ENCODE results near the gene NT5DC3.

- no peak for TF ChIP-seq POLR2A (IDR thresholded peaks at IDR 0.05)
- TF ChIP-seq, protein P1, sequence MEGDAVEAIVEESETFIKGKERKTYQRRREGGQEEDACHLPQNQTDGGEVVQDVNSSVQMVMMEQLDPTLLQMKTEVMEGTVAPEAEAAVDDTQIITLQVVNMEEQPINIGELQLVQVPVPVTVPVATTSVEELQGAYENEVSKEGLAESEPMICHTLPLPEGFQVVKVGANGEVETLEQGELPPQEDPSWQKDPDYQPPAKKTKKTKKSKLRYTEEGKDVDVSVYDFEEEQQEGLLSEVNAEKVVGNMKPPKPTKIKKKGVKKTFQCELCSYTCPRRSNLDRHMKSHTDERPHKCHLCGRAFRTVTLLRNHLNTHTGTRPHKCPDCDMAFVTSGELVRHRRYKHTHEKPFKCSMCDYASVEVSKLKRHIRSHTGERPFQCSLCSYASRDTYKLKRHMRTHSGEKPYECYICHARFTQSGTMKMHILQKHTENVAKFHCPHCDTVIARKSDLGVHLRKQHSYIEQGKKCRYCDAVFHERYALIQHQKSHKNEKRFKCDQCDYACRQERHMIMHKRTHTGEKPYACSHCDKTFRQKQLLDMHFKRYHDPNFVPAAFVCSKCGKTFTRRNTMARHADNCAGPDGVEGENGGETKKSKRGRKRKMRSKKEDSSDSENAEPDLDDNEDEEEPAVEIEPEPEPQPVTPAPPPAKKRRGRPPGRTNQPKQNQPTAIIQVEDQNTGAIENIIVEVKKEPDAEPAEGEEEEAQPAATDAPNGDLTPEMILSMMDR (IDR thresholded peaks at IDR 0.05), result peak in 5 of 6 experiments; percentile 11 to 47 (median 21)
Observed at GRCh38 chr12:103884316-103884715, 43.3 kb upstream of the NT5DC3 start.
